SKM-1 (cell line): ENCODE data around the gene C1orf21.
"Not testable (repeated sequence)": the region's sequence is repeated elsewhere in the genome, so short reads cannot be mapped to it uniquely, and the experiment has no call there.

Experiments
- DNase-seq: peaks from one replicate; lab custom pipeline; 2025; ENCODE audit not compliant: unreplicated experiment; lab: John Stamatoyannopoulos, UW

The C1orf21 gene, protein sequence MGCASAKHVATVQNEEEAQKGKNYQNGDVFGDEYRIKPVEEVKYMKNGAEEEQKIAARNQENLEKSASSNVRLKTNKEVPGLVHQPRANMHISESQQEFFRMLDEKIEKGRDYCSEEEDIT

DNA sequence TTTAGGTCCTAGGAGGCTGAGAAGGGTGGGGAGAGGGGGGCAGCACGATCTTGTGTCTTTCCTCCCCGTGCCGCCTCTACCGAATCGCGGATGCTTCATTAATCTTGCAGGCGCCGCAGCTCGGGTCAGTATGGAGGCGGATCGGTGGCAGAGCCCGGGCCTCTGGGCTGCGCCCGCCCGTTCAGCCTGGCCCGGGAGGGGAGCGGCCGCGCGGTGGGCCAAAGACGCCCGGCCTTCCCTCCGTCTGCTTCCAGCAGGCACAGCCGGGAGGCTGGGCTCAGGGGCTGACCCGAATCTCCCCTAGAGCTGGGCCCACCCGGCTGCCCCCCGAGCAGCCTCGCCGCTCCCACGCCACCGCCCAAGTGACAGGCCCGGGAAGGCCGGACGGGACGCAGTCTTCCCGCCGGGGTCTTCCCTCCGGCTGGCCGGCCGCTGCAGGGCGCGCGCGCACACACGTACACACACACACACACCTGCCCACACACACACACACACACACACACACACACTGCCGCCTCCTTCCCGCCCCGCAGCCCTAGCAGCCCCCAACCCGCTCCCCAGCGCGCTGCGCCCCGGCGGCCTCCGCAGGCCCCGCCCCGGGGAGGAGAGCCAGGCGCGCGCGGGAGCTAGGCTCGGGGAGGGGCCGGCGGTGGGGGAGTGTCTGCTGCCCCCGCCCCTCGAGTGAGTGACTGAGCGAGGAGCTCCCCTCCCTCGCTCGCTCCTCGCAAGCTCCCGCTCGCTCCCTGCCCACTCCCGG, at the start of gene C1orf21:
C1orf21 (plus strand) TSS at position 718 of the 757 bp plus-strand sequence. CDS start 90,481 bp downstream, outside the sequence.
- DNase-seq: peak; percentile 90

DNA sequence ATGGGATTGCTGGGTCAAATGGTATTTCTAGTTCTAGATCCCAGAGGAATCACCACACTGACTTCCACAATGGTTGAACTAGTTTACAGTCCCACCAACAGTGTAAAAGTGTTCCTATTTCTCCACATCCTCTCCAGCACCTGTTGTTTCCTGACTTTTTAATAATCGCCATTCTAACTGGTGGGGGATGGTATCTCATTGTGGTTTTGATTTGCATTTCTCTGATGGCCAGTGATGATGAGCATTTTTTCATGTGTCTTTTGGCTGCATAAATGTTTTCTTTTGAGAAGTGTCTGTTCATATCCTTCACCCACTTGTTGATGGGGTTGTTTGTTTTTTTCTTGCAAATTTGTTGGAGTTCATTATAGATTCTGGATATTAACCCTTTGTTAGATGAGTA, 49.0 kb upstream of the C1orf21 start:
- DNase-seq: not testable (repeated sequence)

DNA sequence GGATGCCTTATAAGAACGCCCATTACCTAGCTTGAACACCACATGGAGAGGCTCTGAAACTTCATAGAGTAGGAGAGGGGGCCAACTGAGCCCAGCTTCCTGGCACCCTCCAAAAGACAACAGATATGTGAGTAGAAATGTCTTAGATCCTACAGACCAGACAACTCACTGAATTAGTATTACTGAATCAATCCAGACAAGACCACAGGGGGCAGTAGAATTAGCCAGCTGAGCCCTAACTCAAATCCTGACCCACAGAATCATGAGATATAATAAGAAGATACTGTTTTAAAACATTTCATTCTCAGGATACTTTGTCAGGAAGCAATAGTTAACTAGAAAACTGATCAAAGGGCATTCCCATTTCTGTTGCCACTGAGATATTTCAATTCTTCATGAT, 45.8 kb upstream of the C1orf21 start:
- DNase-seq: peak; percentile 11

DNA sequence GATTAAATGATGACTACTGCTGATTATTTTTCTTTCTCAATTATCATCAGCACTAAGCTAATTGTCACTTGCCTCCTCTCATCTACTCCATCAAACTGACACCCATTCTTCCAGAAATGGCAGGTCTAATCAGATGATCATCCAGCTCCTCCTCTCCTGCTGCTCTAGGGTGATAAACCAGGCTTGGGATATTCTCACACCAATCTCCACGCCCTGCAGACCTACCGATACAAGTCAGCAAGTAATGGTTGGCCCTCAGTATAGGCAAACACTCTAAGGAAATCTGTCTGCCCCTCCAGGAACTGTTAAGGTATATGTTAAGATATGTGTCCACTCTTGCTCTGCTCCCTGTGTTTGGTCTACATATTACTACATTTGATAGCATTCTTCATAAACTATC, 36.3 kb upstream of the C1orf21 start:
- DNase-seq: no peak

DNA sequence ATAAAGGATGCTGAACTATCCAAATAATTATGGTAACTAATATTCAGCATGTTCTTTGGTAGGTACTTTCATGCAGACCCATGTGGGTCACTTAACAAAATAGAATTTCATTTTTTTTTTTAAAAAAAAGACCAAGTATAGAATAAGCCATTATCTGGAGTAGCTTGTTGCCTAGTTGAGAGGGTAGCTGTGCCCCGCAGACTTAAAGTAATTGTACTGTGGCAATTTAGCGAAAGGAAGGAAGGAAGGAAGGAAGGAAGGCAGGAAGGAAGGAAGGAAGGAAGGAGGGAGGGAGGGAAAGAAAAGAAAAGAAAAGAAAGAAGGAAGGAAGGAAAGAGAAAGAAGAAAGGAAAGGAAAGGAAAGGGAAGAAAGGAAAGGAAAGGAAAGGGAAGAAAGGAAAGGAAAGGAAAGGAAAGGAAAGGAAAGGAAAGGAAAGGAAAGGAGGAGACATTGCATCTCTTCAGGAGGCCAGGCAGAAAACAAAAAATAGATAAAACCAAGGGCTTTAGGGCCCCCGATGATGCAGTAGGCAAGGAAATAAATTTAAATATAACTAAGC, 35.3 kb upstream of the C1orf21 start:
- DNase-seq: no peak

DNA sequence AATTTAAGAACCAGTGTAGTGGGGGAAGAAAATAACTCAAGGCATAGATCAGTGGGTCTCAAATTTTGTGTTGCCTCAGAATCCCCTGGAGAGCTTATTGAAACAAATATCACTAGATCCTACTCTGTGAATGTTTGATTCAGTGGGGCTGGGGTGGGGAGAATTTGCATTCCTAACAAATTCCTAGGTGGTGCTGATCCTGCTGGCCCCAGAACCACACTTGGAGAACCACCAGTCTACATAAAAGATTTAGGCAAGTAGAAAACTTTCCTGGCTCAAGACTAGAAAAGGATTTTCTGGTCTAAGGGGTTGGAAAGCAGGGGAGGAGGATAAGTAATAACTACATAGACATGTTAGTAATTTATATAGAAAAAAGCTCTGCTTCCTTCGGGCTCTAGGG, 34.1 kb upstream of the C1orf21 start:
- no peak for DNase-seq

DNA sequence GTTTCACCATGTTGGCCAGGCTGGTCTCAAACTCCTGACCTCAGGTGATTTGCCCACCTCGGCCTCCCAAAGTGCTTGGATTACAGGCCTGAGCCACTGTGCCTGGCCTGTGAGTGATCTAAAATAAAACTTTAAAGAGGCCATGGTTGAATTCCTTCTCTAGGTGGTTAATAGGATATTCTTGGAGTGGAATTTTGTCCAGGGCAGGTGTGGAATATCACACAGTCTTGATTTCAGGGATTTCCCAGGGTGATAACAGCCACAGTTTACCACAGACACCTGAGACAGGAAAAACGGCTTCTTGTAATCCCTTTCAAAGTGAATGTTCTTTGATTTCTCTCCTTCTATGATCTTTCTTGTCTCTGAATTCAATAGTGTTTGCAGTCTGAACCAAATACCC, 32.1 kb upstream of the C1orf21 start:
- DNase-seq: no peak

DNA sequence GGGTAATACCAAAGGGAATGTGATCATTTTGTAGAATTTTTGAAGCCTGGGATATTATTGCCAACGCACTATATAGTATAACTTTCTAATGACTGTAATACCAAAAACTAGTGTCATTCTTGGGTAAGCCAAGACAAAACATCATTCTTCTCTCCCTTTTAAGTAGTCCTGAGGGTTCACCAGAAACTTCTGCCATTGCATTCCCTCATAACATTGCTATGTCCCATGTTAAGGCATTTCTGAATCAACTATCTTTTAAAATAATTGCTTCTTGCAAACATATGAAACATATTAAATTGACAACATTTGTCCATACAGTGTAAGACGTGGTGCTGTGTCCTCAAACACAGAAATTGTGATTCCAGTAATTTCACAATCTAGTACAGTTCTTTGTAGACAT, 29.9 kb upstream of the C1orf21 start:
- DNase-seq: no peak

DNA sequence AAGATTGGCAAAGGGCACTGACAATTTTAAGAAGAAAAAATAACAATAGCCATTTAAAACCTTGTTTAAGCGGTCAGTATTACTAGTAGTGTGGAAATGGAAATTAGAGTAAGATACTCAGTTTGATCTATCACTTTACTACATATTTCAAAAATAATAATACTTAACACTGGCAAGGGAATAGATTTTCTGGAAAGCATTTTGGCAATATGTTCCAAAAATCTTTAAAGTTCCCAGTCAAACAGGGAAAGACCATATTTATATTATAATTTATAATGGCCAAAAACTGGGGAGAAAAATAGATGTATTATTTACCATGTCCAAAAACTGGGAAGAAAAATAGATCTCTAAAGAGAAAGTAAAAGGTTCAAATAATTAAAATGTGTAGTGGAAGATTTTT, 28.6 kb upstream of the C1orf21 start:
- DNase-seq: no peak

DNA sequence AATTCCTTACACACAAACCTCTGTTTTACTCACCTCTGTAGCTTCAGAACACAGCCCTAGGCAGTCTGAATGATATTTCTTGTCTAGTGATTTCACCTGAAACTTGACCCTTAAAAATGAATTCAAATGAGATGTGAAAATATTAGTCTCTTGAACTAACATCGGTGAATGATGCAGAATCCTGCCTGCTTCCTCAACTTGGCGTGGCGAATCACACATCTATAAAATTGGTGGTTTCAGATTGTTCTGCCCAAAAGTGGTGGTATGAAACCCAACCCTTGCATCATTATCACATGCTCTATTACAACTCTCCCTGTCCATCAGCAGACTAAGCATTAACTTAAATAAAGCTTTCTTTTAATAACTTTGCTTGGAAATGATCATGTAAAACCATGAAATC, 26.9 kb upstream of the C1orf21 start:
- DNase-seq: no peak

DNA sequence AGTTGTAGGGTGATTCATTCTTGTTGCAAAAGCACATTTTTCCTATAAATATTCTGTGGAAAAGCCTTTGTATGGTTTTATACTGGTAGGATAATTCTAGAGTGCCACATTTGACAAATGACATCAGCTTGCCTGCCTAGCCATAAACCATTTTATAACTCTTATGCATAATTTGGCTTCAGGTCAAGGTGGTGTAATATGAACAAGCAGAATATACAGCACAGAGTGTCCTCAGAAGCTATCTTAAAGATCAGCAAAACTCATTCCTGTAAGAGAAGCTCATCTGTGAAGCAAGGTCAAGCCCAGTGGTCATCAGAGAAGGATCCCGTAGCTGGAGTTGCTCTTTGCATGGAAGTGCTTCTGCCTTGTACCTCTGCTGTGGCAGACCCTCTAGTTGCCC, 24.0 kb upstream of the C1orf21 start:
- no peak for DNase-seq

DNA sequence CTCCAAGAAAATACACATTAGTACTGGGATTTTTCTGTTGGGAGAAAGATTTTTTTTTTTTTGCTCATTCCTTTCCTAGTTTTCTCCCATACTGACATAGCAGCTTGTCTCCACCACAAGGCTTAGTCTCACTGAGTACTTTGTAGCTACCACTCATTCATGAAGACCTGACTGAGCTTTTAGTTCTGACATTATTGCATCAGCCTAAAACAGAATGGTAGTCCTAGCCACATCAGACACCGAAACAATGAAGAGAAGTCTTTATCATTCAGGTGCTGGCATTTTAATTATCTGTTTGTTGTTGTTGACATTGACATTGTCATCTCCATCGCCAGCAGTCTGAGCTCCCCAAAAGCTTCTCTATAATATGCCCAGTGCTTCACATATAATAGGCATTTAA, 21.1 kb upstream of the C1orf21 start:
- DNase-seq: no peak

DNA sequence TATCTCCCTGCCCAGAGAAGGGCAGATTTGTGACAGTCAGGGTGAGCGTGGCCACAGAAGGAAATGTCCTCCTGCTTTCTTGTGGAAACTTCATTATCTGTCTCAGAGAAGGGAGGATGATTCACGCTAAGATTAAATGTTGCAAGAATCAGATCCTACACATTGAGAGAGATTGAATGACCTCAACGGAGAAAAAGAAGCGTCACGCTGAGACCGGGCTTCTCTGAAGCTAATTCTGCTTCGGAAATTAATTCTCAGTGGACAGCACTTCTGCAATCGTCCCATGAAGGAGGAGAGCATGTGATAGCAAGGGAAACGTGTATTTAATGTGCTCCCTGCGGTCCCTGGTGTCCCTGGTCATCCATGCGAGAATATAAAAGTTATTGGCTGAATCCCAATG, 19.8 kb upstream of the C1orf21 start:
- DNase-seq: no peak

DNA sequence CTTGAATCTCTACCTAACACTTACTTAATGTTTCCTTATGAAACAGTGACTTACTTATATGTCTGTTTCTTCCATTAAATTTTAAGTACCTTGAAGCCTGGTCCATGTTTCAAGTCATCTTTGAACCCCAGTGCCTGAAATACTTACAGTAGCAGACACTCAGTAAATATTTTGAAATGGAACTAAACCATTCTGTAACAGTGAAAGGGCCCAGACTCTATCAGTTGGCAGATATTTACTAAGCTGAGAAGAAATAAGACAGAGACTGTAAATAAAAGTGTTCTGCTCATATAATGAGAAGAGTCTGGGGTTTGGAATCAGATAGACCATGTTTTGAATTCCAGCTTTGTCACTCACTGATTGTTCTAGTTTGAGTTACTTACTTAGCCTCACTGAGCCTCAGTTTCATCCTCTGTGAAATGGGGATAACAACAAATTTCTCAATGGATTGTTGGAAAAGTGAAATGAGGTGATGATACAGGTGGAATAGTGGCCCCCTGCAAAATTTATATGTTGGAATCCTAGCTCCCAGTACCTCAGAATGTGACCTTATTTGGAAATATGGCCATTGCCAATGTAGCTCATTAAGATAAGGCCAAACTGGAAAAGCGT, 19.3 kb upstream of the C1orf21 start:
- DNase-seq: no peak

DNA sequence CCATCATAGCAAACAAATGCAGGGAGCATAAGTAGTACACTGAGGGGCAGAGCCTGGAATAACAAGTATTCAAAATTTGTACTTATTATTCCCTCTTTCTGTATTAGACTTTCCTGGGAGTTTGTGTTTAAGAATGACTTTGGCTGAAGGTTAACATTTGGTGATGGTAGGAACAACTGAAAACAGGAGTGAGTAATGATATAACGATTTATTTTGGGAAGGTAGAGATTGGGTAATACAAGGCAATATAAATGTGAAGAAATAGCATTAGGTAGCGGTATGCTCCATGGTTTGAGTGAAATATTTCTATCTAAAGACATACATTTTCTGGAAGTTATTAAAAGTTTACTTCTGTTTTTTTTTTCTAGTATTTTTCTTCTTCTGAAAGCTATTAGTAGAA, 18.5 kb upstream of the C1orf21 start:
- no peak for DNase-seq

DNA sequence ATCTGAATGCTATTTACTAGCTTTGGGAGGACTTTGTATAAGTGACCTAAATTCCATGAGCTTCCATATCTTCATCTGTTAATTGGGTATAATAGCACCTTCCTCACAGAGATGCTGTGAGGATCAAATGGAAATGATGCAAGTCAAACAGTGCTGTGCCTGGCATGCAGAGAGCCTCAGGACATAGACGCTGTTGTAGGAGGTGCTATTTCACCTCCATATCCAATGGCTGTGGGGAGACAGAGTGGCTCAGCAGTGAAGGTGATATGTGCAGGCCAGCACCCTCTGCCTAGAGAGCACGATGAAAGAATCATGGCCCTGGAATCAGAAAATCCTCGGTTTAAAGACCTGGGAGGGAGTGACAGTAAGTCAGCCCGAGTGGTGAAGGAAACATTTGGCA, 16.0 kb upstream of the C1orf21 start:
- DNase-seq: no peak

DNA sequence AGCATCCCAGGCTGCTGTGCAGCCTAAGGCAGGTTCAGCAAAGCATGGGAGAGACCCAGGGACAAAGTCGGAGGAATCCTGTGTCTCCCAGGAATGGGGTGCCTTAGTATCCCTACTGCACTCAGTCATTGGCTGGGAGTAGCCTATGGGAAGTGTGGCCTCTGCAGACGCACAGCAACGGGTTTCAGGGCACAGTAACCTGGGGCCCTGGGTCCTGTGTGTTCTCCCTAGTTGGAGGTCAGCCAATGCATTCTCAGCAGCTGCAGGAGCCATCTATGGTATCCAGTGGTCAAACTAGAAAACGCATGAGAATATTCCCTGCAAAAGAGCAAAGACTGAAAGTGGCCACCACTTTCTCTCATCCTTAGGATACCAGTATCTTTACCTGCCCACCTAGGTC, 13.7 kb upstream of the C1orf21 start:
- no peak for DNase-seq

DNA sequence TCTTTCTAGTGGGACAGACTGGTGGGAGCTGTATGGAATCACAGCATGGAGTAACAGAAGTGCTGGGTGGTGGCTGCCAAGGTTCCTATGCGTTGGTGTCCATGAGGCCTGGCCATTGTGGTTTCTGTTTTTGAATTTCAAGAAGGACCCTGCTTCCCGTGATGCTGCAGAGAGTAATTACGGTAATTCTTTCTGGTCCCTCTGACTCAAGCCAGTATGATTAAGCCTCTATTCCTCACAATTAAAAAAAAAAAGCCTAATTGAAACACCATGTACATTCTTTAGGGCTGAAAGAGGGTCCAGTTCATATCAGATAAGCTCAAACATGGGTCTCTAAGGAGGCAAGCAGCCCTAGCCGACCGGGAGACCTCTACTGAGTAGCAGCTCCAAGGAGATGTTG, 10.5 kb upstream of the C1orf21 start:
- DNase-seq: no peak

DNA sequence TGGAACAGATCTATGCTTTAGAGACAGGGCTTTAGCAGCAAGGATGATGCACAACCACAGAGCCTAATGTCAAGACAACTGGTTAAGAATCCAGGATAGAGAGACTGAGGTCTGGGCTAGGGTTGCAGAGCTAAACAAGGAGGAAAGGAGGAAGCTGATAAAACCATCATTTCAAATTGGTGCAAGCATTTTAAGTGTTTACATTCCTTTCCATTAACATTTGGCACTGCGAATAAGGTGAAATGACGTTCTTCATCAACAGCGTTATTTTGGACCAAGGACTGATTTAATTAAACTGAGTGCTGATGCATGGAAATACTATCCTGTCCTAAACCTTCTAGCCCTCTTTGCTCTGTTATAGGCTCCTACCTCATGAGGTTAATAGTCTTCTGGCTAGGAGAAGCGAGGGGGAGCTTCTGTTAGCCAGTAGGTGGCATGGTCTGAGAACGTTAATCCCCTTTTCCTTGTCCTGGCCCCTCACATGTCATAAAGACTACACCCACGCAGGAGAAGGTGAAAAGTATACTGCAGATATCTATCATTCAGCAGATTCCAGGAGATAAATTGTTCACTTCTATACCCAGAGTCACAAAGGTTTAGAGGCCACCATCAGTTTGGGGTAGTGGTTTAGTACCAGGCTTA, 7.6 kb upstream of the C1orf21 start:
- no peak for DNase-seq

DNA sequence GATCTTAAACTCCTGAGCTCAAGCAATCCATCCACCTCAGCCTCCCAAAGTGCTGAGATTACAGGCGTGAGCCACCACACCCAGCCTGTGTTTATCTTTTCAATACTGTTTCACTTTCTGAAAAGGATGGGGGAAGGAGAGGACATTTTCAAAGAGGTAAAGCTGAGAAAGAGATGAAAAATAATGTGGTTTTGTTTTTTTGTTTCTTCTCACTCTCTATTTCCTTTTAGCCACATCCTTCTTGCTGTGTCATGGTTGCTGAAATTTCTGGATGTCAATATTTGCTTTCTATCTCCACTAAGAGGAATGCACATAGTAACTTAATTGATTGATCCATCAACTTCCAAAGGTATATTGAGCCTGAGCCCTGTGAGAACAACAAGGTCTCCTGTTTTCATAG, 6.4 kb upstream of the C1orf21 start:
- no peak for DNase-seq

DNA sequence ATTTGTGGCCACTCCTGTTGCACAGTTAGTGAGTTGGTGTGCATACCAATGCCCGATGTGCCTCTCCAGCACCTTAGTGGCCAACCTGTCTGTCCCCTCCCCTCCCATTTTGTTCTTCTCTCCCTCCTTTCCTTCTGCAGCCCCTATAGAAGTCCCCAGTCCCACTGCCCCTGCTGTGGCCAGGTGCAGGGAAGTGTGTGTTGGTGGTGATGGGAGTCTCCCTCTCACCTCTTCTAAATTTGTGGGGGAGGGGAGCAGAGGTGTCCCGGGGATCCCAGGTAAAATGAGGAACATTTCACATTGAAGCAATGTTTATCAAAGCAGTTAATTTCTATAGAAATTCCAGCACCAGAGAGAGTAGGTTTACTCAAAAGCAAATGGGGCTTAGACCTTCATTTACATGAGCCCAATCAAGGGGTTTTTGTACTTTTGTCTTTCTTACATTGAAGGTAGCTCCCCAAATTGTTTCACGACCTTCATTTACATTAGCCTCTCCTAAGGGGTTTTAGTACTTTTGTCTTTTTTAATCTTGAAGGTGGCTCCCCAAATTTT, 3.0 kb upstream of the C1orf21 start:
- DNase-seq: no peak
